HG02678 (cell line): ENCODE results near the gene EPN2.

Experiments
- ATAC-seq: cut with Tn5 transposase; IDR thresholded peaks from one replicate; pipeline ENCODE4 v1.9.1; 2021; ENCODE audit warnings: mild to moderate bottlenecking, moderate library complexity; ENCODE audit not compliant: unreplicated experiment

The EPN2 gene

GRCh38 chr17:19291646-19292376 is 54.6 kb downstream of the EPN2 start:
- no peak for ATAC-seq

DNA sequence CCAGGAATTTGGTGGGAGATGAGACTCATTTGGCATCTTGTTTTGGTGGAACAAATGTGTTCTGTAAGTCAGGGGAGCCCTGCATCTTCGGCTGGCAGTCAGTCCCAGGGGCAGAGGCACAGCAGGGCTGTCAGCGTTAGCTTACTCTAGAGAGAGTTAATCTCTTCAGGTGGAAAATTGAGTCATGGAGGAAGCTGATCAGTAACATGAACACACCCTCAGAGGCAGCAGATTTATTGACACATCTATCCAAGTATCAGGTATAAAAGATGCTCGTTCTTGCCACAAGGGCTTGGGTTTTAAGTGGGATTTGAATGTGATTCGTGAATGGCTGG is 55.2 kb downstream of the EPN2 start:
- no peak for ATAC-seq

DNA sequence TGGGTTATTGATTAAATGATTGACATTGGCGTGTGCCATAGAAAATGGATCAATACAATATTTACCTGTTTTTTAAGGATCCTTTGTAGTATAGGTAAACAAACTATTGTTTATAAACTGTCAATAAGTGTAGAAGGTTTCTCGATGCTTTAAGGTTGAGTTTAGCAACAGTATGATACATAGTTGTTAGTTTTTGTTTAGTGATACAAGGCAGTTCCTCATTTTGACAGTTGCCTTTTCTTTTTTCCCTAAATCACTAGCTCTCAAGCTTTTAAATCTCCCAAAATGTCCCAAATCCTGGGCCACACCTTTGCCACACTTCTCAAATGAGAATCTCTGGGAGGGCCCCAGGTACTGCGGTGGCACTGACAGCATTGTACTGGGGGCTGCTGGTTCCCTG is 57.3 kb downstream of the EPN2 start:
- no peak for ATAC-seq

DNA sequence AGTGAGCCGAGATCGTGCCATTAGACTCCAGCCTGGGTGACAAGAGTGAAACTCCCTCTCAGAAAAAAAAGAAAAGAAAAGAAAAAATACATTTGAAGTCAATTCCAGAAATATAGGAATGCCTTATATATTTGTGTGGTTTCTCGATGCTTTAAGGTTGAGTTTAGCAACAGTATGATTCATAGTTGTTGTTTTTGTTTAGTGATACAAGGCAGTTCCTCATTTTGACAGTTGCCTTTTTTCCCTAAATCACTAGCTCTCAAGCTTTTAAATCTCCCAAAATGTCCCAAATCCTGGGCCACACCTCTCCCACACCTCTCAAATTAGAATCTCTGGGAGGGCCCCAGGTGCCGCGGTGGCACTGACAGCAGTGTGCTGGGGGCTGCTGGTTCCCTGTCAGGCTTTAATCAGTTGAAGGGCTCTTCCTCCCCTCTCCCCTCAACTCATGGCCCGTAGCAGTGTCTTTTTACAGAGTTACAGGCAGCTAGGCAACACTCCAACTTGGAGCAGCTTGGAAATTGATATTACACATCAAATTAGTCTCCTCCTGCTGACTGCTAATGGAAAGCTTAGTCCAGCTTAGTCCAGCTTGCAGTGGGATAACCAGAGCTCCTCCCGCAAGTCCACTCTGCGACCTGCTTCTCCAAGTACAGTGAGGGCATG is 58.4 kb downstream of the EPN2 start:
- no peak for ATAC-seq

DNA sequence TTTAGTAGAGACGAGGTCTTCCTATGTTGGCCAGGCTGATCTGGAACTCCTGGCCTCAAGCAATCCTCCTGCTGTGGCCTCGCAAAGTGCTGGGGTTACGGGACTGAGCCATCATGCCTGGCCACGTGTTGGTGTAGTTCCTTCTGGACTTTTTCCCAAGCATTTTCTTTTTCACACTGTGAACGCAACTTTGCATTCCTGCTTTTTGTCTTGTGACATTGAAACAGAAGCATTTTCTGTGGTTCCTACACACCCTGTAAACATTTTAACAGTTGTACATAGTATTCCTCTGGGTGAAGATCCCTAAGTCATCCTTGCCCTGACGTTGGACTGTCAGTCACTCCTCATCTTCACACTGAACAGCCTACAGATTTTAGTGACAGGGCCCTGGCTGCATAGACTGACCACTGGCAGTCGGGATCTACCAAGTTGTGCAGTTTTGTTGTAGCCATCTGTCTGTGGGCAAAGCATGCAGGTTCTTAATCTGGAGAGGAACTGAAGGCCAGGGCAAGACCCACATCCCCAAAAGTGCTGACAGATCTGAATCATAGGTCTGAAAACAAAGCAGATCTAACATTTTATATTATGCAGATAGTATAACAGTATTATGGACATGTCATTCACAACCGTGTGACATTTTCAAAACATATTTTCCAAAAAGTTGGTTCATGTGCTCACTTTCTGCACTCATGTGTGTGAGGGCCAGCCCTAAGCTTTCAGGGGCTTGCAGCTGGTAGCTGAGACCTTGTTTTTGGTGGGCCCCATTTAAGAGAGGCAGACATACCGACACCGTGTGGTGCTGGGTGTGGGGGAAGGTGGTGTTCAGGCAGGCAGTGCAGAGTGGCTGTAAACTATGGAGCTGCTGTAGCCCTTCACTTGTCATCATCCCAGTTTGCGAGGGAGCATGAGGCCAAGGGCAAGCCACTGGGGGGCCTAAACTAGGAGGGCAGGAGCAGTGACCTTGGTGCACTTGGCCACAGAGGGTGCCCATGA is 59.9 kb downstream of the EPN2 start:
- ATAC-seq, result no peak

- no peak for ATAC-seq
Observed at GRCh38 chr17:19298569-19299213, 61.5 kb downstream of the EPN2 start.

DNA sequence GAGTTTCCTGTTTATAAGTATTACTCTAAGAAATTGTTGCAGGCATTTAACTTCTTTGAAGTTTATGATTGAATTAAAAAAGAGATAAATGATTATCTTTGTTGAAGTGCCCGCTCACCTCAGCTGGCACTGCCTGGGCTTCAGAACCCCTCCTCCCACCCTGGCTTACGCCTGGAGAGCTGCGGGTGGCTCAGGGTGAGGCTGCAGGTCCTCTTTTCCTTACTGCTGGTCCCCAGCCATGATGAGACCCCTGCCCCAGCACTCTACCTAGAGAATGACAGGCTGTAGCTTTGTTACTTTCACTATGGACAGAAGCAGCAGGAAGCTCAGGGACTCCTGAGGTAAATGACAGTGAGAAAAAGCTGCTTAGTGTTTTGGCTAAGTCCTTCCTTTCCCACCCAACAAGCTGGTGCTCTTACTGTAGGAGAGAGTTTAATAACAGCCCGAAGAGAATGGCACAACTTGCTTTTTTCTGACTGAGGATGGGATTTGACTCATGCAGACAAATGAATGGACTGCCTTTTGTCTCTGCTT is 62.1 kb downstream of the EPN2 start:
- ATAC-seq, result no peak

GRCh38 chr17:19299866-19300265 is 62.7 kb downstream of the EPN2 start:
- ATAC-seq, result no peak

- ATAC-seq, result no peak
Observed at GRCh38 chr17:19301274-19301951, 64.2 kb downstream of the EPN2 start.

- ATAC-seq, result no peak
Observed at GRCh38 chr17:19301973-19302372, 64.8 kb downstream of the EPN2 start.

GRCh38 chr17:19302791-19303331 is 65.7 kb downstream of the EPN2 start:
- ATAC-seq, result no peak

DNA sequence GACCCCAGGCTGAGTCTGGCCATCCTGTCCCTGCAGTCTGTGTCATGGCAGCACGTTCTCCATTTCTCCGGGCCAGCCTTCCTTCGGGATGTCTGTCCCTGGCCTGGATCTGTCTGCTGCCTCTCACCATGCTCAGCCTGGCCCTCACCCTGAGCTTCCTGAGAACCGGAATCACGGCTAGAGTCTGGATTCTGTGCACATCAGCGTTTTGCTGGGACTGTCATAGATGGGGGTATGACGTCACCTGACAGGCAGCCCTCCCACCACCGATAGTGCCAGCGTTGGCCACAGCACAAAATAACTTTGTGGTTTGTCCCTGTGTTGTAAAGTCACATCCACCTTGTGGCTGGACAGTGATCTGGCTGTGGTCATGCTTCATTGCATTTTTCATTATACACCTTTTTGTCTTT is 66.2 kb downstream of the EPN2 start:
- no peak for ATAC-seq

- ATAC-seq, result no peak
Observed at GRCh38 chr17:19304209-19304608, 67.0 kb downstream of the EPN2 start.

GRCh38 chr17:19304751-19305150 is 67.6 kb downstream of the EPN2 start:
- ATAC-seq, result no peak

DNA sequence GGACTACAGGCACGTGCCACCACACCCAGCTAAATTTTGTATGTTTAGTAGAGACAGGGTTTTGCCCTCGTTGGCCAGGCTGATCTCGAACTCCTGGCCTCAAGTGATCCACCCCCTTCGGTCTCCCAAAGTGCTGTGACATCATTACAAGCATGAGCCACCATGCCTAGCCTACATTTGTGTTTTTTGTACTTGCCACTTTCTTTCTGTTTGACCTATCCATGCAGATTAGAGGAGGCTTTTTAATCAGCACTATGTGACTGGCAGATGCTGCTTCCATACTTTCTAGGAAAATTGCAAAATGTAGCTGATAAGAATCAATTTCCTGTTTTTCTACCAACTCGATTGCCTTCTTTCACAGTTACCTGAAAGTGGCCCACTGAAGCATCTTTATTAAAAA is 68.1 kb downstream of the EPN2 start:
- no peak for ATAC-seq

DNA sequence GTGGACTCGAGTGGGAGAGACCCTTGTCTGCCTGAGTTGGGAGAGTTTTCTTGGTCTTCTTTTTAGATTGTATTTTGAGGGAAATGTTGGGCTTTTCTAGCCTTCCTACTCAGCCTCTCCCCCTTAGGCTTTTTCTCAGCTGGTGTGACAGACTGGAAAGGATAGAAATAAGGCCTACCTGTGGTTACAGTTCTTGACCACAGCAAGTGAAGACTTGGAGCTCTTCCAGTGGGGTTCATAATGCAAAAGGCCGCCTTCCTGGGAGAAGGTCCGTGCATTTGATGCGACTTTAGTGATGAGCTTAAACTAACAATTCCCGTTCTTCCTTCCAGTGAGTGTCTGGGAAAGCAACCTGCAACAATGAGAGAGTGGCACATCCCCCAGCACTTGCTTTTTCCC is 68.6 kb downstream of the EPN2 start:
- no peak for ATAC-seq

DNA sequence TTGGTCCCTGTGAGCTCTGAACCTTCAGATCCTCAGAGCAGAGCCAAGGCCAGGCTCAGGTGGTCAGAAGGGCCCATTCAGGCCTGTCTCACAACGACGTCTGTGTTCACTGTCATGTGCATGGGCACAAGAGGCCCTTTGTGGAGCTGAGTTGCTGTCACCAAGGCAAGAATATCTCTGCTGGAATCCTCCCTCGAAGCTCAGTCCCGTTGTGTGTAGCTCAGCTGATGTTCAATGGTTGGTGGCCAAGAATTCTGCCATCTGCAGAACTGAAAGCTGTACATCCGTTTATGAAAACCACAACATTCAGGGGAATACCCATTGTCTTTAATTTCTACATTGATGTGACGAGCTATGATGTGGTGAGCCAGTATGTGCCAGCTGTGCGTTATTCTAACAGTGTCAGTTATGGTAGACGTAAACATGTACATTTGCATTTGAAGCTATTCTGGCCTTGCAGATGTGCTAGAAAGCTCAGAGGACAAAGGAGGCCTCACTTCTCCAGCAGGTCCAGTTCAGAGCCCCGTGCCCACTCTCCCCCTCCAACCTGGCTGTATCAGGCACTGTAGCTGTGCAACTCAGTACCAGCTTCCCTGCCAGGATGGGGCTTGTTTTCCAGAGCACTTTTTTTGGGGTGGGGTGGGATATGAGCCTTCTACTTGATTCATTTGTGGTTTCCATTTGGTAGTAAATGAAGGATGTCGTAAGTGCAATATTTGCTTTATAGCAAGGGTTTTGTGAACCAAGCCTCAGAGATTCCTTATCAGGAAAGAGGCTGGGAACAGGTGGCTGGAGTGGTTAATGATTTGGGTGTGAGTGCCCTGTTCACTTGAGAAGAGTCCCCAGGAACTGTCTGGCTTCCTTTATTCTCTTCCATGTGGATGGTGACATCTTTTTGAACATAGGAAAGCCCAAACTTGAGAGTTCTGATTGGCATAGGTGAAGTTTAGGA is 69.3 kb downstream of the EPN2 start:
- peak; percentile 85 for ATAC-seq

GRCh38 chr17:19307521-19307920 is 70.4 kb downstream of the EPN2 start:
- no peak for ATAC-seq

- no peak for ATAC-seq
Observed at GRCh38 chr17:19308398-19308797, 71.2 kb downstream of the EPN2 start.
